Measurements from ENCODE around the gene COX4I1. TPM values are rescaled to one million over a fixed set of nuclear protein-coding genes. Genes with fewer than 3 reads are reported as not detected.

The COX4I1 gene
- total RNA-seq, 1 donor from 2014 or later: 552 TPM

DNA sequence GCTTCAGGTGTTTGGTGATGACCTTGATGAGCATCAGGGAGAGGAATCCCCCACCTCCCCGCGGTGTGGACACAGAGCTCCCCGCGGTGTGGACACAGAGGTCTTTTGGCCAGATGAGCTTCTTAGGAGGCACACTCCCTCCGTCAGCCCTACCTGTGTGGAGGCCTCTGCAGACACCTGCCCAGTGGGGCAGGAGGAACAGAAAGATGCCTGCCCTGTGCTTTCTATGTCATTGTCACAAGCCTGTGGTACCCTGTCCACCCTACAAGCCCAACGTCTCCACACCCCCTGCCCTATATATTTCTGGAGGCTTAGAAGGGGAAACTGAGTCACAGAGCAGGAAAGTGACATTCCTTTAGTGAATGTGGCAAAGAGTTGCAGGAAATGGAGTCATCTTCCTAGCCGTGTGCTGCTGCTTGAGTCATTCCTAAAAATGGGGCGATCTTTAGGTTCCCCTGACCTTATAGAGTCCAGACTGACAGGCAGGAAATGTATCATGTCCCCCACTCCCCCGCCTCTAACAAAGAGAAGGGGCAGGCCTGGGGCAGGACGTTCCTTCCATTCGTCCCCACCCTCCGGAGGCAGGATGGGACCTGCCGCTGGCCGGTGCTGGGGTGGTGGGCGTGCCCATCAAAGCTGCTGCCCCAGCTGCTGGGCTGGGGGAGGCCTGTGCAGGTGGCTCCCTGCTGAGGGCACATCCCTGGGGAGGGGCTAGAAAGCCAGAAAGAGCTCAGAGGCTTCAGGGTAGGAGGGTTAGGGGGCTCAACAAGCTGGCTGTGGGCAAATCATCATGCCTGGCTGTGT is 47.6 kb upstream of the COX4I1 start:
- Mint-ChIP-seq H3K4me3 (ENCODE audit: unreplicated experiment) (peak overlapping the region; percentile 71), H3K9me3 (ENCODE audit: unreplicated experiment) (no peaks in the 10 kb centered on the region), H3K36me3 (ENCODE audit: low read depth, unreplicated experiment) (peaks cover 3% of the 10 kb centered on the region), H3K27me3 (ENCODE audit: unreplicated experiment) (peaks cover 9% of the 10 kb centered on the region), H3K27ac (ENCODE audit: unreplicated experiment) (no peak overlapping the region), H3K4me1 (ENCODE audit: unreplicated experiment) (peaks cover 20% of the 10 kb centered on the region)
- TF ChIP-seq, protein P1, sequence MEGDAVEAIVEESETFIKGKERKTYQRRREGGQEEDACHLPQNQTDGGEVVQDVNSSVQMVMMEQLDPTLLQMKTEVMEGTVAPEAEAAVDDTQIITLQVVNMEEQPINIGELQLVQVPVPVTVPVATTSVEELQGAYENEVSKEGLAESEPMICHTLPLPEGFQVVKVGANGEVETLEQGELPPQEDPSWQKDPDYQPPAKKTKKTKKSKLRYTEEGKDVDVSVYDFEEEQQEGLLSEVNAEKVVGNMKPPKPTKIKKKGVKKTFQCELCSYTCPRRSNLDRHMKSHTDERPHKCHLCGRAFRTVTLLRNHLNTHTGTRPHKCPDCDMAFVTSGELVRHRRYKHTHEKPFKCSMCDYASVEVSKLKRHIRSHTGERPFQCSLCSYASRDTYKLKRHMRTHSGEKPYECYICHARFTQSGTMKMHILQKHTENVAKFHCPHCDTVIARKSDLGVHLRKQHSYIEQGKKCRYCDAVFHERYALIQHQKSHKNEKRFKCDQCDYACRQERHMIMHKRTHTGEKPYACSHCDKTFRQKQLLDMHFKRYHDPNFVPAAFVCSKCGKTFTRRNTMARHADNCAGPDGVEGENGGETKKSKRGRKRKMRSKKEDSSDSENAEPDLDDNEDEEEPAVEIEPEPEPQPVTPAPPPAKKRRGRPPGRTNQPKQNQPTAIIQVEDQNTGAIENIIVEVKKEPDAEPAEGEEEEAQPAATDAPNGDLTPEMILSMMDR (IDR thresholded peaks at IDR 0.05; ENCODE audit: unreplicated experiment): no peak
- DNase-seq (ENCODE audit: low spot score): no peak

DNA sequence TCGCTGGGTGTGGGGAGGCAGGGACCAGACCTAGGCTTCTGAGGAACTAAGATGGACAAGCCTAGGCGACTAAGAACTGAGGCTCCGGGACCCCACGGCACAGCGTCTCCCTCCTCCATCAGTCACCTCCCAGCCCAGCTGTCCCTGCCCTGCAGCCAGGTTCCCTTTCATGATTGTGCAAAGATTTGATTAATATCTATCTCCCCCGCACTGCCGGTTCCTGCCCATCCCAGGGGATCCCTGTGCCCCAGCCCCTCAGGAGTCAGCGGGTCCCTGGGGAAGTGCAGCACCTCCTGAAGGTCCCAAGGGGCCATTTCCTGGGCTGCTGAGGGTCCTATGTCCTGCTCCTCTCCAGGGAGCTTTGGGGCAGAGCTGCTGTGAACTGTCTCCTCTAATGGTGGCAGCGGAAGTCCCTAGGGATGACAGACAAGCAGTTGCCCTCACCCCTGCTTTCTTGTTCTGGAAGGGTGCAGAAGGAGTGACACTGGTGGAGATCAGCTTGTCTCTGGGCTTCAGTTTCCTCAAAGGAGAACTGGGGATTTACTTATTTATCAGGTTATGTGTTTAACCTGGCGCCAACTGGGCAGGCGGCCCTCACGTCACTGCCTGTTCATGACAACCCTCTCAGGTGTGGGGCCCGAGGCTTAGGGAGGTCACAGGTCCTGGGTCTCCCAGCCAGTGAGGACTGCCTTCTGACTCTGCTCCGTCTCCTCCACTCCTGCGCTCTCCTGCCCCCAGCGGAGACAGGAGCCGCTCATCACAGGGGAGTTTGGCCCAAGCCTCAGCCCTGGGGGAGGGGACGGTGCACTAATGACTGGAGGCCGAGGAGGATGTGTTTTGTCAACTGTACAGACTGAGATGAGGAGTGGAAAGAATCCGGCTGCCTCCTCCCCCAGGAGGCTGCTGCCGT is 46.7 kb upstream of the COX4I1 start:
- peaks cover 16% of the 10 kb centered on the region for H3K4me1 Mint-ChIP-seq (ENCODE audit: unreplicated experiment)
- DNase-seq (ENCODE audit: low spot score): peak; percentile 42
- no peaks in the 10 kb centered on the region for H3K9me3 Mint-ChIP-seq (ENCODE audit: unreplicated experiment)
- peaks cover 3% of the 10 kb centered on the region for H3K36me3 Mint-ChIP-seq (ENCODE audit: low read depth, unreplicated experiment)
- H3K4me3 Mint-ChIP-seq (ENCODE audit: unreplicated experiment): no peak overlapping the region
- TF ChIP-seq, protein P1 (IDR thresholded peaks at IDR 0.05; ENCODE audit: unreplicated experiment): no peak
- peaks cover 9% of the 10 kb centered on the region for H3K27me3 Mint-ChIP-seq (ENCODE audit: unreplicated experiment)
- no peak overlapping the region for H3K27ac Mint-ChIP-seq (ENCODE audit: unreplicated experiment)

DNA sequence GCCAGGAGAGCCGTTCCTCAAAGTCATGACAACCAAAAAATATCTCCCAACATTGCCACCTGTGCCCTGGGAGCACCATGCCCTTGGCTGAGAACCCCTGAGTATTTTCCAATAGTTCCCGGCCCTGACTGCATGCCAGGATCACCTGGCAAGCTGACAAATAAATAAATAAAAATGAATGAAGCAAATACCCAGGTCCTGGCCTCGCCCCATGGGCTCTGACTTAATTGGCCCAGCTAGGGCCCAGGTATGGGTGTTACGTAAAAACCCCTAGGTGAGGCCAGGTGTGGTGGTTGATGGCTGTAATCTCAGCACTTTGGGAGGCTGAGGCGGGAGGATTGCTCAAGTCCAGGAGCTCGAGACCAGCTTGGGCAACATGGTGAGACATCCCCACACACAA is 45.9 kb upstream of the COX4I1 start:
- H3K9me3 Mint-ChIP-seq (ENCODE audit: unreplicated experiment): no peaks in the 10 kb centered on the region
- no peak overlapping the region for H3K27ac Mint-ChIP-seq (ENCODE audit: unreplicated experiment)
- peaks cover 9% of the 10 kb centered on the region for H3K27me3 Mint-ChIP-seq (ENCODE audit: unreplicated experiment)
- DNase-seq (ENCODE audit: low spot score): no peak
- H3K4me1 Mint-ChIP-seq (ENCODE audit: unreplicated experiment): peaks cover 16% of the 10 kb centered on the region
- TF ChIP-seq, protein P1 (IDR thresholded peaks at IDR 0.05; ENCODE audit: unreplicated experiment): no peak
- peaks cover 1% of the 10 kb centered on the region for H3K36me3 Mint-ChIP-seq (ENCODE audit: low read depth, unreplicated experiment)
- H3K4me3 Mint-ChIP-seq (ENCODE audit: unreplicated experiment): no peak overlapping the region

DNA sequence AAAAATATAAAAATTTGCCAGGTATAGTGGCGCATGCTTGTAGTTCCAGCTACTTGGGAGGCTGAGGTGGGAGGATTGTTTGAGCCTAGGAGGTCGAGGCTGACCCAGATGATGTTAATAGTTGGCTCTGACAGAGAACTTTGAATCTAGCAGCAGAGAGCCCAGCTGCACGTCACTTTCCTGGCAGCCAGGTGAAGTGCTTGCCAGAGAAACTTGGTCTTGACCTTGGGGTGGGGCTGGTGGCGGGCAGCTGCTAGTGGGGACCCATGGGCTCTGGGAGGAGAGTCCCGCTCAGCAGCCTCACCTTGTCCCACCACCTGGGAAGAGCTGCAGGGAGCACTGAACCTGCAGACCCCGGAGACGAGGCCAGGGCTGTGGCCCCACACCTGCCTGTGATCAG is 45.5 kb upstream of the COX4I1 start:
- TF ChIP-seq, protein P1 (IDR thresholded peaks at IDR 0.05; ENCODE audit: unreplicated experiment): no peak
- no peak overlapping the region for H3K27ac Mint-ChIP-seq (ENCODE audit: unreplicated experiment)
- peaks cover 19% of the 10 kb centered on the region for H3K4me1 Mint-ChIP-seq (ENCODE audit: unreplicated experiment)
- no peak for DNase-seq (ENCODE audit: low spot score)
- no peak overlapping the region for H3K4me3 Mint-ChIP-seq (ENCODE audit: unreplicated experiment)
- H3K36me3 Mint-ChIP-seq (ENCODE audit: low read depth, unreplicated experiment): no peaks in the 10 kb centered on the region
- no peaks in the 10 kb centered on the region for H3K9me3 Mint-ChIP-seq (ENCODE audit: unreplicated experiment)
- H3K27me3 Mint-ChIP-seq (ENCODE audit: unreplicated experiment): peaks cover 9% of the 10 kb centered on the region

Measured in endothelial cell (in vitro differentiated cells).